ENCODE measurements around the gene FYCO1.

DNA sequence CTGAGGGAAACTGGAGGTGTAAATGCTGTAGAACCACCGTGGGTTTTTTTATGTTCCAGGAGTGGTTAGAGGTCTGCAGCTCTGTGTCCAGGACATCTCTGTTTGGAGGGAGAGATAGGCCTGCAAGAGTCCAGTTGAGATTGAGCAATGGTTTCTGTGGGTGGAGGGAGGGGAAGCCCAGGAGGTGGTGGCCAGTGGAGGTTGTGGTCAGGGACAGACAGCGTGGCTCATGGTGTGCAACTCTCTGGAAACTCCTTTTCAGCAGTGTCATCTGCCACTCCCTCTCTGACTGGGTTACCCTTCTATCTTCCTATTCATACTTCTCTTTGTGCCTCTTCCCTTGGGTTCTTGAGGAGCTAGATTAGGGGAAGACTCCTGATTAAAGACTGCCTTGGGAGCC is 22.1 kb upstream of the FYCO1 start:
- TF ChIP-seq GABPA (IDR thresholded peaks at IDR 0.05; ENCODE audit: low read depth) (no peak), POLR2AphosphoS5 (IDR thresholded peaks at IDR 0.05; ENCODE audit: low read depth) (no peak), SPI1 (IDR thresholded peaks at IDR 0.05; ENCODE audit: borderline replicate concordance, low read depth) (no peak)
- TF ChIP-seq, protein P1, sequence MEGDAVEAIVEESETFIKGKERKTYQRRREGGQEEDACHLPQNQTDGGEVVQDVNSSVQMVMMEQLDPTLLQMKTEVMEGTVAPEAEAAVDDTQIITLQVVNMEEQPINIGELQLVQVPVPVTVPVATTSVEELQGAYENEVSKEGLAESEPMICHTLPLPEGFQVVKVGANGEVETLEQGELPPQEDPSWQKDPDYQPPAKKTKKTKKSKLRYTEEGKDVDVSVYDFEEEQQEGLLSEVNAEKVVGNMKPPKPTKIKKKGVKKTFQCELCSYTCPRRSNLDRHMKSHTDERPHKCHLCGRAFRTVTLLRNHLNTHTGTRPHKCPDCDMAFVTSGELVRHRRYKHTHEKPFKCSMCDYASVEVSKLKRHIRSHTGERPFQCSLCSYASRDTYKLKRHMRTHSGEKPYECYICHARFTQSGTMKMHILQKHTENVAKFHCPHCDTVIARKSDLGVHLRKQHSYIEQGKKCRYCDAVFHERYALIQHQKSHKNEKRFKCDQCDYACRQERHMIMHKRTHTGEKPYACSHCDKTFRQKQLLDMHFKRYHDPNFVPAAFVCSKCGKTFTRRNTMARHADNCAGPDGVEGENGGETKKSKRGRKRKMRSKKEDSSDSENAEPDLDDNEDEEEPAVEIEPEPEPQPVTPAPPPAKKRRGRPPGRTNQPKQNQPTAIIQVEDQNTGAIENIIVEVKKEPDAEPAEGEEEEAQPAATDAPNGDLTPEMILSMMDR (IDR thresholded peaks at IDR 0.05; ENCODE audit: insufficient read depth, low read length) = no peak
- TF ChIP-seq, protein P2, sequence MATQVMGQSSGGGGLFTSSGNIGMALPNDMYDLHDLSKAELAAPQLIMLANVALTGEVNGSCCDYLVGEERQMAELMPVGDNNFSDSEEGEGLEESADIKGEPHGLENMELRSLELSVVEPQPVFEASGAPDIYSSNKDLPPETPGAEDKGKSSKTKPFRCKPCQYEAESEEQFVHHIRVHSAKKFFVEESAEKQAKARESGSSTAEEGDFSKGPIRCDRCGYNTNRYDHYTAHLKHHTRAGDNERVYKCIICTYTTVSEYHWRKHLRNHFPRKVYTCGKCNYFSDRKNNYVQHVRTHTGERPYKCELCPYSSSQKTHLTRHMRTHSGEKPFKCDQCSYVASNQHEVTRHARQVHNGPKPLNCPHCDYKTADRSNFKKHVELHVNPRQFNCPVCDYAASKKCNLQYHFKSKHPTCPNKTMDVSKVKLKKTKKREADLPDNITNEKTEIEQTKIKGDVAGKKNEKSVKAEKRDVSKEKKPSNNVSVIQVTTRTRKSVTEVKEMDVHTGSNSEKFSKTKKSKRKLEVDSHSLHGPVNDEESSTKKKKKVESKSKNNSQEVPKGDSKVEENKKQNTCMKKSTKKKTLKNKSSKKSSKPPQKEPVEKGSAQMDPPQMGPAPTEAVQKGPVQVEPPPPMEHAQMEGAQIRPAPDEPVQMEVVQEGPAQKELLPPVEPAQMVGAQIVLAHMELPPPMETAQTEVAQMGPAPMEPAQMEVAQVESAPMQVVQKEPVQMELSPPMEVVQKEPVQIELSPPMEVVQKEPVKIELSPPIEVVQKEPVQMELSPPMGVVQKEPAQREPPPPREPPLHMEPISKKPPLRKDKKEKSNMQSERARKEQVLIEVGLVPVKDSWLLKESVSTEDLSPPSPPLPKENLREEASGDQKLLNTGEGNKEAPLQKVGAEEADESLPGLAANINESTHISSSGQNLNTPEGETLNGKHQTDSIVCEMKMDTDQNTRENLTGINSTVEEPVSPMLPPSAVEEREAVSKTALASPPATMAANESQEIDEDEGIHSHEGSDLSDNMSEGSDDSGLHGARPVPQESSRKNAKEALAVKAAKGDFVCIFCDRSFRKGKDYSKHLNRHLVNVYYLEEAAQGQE (IDR thresholded peaks at IDR 0.05; ENCODE audit: insufficient replicate concordance, low read depth) = no peak

All from HL-60 (cell line).